NCI-H2029 treated with DMSO at 0.1 percent for 48 hours (cell line): ENCODE measurements around the gene LTBP3.

Experiments used
- DNase-seq: peaks from one replicate; lab custom pipeline; 2025; lab: John Stamatoyannopoulos, UW

The LTBP3 gene

DNA sequence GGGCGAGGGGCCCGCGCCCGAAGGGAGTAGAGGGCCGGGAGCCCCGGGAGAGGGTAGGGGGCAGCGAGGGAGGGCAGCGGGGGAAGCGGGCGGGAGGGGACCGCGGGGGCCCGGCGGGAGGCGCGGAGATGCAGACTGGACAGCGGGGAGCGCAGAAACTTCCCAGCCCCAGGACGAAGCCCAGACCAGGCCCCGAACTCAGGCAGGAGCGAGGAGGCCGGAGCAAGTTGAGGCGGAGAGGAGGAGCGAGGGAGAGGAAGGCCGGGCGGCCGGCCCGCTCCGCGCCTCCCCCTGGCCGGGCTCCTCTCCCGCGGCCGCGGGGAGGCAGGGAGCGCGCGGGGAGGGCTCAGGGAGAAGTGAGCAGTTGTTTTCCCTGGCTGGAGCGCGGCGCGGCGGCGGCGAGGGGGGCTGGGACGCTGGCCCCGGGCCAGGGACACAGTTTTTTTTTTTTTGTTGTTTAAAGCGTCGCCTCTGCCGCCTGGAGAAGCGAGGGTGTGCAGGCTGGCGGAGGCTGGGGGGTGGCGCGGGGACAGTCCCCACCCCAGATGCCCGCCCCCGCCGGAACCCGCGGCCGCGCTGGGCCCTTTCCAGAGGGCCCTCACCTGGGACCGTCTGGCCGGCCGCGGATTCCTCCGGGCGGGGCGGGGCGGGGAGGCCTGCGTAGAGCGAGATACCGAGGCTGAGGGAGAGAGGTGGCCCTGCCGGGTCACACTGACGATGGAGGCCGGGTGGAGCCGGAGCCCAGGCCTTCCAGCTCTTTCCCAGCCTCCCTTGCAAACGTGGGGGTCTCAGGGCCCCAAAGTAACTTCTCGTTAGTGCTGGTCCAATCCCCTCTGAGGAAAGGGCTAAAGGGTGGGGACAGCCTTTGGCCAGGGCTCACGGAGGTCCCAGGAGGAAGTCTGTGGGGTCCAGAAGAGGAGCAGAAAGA lies at the start of gene LTBP3:
LTBP3 (minus strand) TSS at position 358 of the 928 bp plus-strand sequence. CDS start 400 bp downstream, outside the sequence.
- DNase-seq = peak; percentile 26

GRCh38 chr11:65606876-65607613 lies 48.9 kb upstream of the LTBP3 start:
- peak; percentile 87 for DNase-seq

DNA sequence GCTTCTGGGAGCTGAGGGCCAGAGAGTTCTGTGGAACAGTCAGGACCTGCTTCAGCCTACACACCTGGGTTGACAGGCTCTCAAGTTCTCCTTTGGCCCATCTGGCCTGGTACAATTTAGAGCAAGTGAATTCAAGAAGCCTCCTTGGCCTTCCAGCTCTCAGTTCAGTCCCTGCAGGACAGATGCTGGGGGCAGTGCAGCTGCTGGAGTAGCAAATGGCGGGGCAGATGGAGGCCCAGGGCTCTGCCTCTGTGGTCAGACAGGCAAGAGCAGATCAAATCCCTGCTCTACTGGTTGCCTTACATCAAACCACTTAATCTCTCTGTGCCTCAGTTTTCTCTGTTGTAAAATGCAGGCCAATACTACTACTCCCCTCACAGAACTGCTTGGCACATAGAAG lies 46.1 kb upstream of the LTBP3 start:
- no peak for DNase-seq

DNA sequence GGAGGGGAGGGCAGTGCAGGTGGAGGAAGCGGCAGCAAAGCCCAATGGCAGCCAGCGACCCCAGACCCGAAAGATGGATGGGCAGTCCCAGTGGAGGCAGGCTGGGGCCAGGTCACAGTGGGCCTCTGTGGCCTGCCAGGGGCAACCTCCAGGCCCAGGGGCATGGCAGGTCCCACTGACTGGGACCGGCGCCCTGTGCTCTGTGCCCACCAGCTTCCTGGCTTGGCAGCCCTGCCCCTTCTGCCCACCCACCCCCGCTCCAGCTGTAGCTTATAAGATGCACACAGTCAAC lies 41.7 kb upstream of the LTBP3 start:
- DNase-seq = no peak

DNA sequence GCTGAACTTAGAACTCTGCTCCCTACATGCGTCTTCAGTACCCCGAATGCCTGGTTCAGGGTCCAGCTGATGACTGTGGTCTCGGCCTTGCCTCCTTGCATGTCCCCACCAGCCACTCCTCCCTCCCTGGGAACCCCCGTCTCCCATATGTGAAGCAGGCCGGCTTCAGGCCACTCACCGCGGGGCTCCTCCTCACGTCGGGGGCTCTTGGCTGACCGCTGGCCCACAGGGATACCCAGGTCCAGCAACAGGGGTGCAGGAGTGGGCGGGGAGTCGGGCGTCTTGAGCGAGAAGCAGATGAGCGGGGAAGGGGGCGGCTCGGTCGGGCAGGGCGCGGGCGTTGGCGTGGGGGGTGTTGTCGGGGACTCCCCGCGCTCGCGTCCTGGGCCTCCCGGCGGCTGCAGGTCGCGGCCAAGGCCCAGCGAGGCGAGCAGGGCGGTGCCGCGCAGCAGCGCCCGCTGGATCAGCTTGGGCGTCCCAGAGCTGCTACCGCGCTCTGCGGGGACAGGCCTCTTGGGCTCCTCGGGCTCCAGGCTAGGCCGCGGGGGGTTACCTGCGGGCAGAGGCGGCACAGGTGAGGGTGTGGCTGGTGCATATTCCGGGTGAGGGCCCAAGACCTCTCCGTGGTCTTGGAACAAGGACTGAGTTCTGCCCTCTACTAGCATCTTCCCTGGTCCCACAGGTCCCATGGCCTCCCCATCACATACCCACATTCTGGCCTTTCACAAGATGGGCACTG lies 41.2 kb upstream of the LTBP3 start:
- no peak for DNase-seq

DNA sequence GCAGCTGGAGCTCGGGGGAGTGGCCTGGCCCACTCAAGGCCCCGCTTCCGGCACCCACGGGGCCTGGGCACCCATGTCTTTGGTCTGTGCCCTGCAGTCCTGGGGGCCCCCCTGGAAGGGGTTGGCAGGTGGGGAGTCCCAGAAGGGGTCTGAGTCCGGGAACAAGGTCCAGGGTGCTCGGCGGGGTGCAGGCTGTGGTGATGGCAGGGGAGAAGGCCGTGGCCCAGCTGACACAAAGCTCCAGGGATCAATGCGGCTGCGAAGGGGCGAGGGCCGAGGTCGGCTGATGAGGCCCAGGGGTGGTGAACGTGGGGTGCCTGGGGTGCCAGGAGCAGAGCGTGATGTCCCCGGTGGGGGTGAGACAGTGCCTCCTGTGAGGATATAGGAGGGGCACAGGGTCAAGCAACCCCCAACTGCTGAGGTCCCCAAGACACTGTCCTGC lies 40.1 kb upstream of the LTBP3 start:
- no peak for DNase-seq

DNA sequence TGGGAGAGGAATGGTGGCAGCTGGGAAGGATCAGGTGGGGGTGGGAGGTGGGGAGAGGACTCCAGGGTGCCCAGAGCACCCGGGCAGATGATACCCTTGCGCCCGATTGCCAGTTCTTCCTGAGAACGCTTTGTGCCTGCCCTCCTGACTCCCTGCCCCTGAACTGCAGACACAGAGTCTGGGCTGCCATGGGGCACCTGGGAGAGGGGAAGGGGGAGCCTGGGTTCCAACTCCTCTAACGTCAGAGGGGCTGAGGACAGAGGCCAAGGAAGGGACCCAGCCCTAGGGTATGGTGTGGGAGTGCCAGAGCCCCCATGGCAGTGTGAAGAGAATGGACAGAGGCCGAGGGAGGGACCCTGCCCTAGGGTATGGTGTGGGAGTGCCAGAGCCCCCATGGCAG lies 38.4 kb upstream of the LTBP3 start:
- DNase-seq = no peak

DNA sequence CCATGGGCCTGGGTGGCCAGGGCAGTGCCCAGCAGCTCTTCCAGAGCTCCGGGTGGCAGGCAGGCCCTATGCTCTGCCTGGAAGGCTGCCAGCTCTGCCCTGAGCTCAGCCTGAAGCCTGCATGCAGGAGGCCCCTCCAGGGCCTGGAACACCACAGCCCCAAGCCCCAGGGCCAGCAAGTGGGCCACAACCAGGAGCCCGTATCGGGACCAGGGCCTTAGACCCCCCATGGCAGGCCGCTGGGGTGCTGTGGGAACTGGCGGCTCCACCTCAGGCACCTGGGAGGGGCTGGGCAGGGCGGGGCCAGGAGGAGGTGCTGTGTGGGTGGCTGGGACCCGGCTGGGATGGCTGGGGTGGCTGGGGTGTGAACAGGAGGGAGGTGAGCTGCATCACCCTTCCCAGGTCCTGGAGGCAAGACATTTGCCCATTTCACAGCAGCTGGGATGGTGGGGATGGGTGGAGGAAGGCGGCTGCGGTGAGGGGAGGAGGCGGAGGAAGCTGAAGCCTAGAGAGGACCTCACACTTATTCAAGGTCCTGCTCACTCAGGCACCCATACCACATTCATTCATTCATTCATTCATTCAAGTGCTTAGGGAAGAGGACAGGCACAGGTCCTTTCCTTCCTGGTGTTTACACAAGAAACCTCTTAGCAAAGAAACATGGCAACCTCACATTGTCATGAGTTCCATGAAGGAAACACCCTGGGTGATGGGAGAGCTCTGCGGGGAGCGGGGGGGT lies 37.6 kb upstream of the LTBP3 start, which contains the start of gene KCNK7:
KCNK7 (minus strand) TSS at position 258 of the 739 bp plus-strand sequence; CDS start at position 230, 28 bp downstream.
- DNase-seq = no peak

GRCh38 chr11:65595131-65595530 lies 37.0 kb upstream of the LTBP3 start:
- no peak for DNase-seq

- DNase-seq = no peak
Measured at GRCh38 chr11:65593518-65594414, 35.6 kb upstream of the LTBP3 start.

- DNase-seq = no peak
Measured at GRCh38 chr11:65592858-65593517, 34.8 kb upstream of the LTBP3 start.

GRCh38 chr11:65591939-65592857 lies 34.0 kb upstream of the LTBP3 start:
- no peak for DNase-seq

GRCh38 chr11:65590240-65590738 lies 32.1 kb upstream of the LTBP3 start:
- DNase-seq = no peak

- no peak for DNase-seq
Measured at GRCh38 chr11:65589444-65590239, 31.5 kb upstream of the LTBP3 start.

DNA sequence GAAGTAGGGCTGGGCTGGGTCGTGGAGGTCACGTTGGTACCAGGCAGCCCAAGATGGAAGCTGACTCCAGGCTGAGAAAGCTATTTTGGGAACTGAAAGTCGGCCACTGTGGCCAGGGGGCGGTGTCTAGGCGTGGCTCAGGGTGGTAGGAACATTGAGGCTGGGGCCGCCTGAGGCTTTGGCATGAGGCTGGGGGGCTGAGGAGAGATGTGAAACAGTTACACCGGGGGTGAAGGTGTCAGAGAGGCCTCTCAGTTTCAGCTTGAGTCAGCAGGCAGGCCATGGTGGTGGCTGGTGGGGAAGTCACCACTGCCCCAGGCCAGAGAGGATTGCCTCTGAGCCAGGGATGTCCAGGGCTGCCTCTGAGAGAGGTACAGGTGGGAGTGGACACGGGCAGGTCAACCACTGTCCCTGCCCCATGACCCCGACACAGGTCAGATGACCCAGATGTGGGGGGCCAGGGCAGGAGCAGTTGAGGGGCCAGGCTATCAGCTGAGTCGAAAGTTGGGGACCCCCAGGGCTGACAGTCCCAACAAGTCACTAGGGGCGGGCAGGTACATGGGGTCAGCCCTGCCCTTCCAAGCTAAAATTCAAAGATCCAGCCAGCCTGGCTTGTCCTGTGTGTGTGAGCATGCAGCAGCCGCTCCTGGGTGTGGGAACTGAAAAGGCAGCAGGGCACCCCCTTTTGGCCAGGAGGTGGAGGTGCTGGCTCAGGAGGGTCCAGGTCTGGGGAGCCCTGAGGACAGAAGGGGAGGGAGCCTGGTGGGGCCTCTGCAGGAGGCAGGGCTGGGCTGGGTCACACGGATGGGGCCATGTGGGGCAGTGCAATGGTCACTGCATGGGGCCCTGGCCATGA lies 30.3 kb upstream of the LTBP3 start:
- no peak for DNase-seq

DNA sequence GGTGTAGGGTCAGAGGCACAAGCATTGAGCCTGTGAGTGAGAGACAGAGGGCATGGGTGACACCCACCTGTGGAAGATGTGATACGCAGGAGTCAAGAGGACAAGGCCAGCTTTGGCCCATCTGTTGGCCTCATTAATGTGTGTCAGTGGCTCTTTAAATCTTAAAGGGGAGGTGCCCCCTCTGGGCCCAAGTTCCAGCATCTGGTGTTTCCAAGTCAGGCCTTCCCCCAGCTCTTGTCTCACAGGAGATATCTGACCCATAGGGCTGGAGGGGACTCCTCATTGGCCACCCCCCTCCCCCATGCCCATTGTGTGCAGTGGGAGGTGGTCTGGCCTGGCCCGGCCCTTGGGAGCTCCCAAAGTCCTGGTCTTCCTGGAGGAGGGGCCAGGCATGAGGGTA lies 28.5 kb upstream of the LTBP3 start:
- no peak for DNase-seq

DNA sequence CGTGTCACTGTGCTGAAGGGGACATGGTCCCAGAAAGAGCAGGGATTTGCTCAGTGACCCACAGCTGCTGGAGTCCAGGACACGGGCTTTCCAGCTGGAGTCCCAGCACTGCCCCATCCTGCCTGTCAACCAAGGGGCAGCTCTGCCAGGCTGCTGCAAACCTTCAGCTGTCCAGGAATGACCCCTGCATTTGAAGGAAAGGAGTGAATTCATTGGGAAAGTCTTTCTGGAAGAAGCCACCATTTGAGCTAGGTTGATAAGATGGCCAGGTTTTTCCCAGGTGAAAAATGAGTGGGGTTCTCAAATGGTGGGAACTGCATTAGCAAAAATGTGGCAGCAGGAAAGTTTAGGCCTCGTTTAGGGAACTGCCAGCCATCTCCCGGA lies 28.1 kb upstream of the LTBP3 start:
- no peak for DNase-seq
